Liver (tissue), 9 donors: ENCODE results near the gene CUX1. TPM values are rescaled to one million over a fixed set of nuclear protein-coding genes. Genes with fewer than 3 reads are reported as not detected.
A peak's percentile ranks its signal among the peaks of the same experiment; 100 is the strongest.

Source experiments
- DNase-seq: peaks from one replicate; pipeline ENCODE4 v3.0.0-alpha.2; 2017; ENCODE audit warnings: low spot score
- H3K27ac ChIP-seq, 2 donors: one replicate each; pipeline ENCODE4 v1.7.0; 2013; ENCODE audit warnings: inconsistent platforms in 2 of 2, low read length in 2 of 2, control low read depth in 1 of 2, low read depth in 1 of 2, mild to moderate bottlenecking in 1 of 2
- H3K27me3 ChIP-seq, 4 donors: one replicate each; pipeline versions ENCODE4 v1.6.1 to v1.7.0; 2013; ENCODE audit warnings: low read length in 3 of 4, inconsistent platforms in 1 of 4, mild to moderate bottlenecking in 1 of 4, moderate library complexity in 1 of 4; ENCODE audit not compliant: control insufficient read depth in 4 of 4, insufficient read depth in 4 of 4
- H3K36me3 ChIP-seq, 4 donors: one replicate each; pipeline versions ENCODE4 v1.6.1 to v1.7.0; 2013; ENCODE audit warnings: low read length in 3 of 4, mild to moderate bottlenecking in 3 of 4, low read depth in 1 of 4, moderate library complexity in 1 of 4; ENCODE audit not compliant: control insufficient read depth in 4 of 4, insufficient read depth in 3 of 4
- H3K4me1 ChIP-seq, 4 donors: one replicate each; pipeline versions ENCODE4 v1.6.1 to v1.7.0; 2013; ENCODE audit warnings: low read length in 3 of 4, mild to moderate bottlenecking in 3 of 4, moderate library complexity in 1 of 4; ENCODE audit not compliant: control insufficient read depth in 4 of 4, insufficient read depth in 4 of 4
- H3K4me3 ChIP-seq, 3 donors: one replicate each; pipeline versions ENCODE4 v1.6.1 to v1.7.0; 2013; ENCODE audit warnings: low read length in 3 of 3, control low read depth in 1 of 3, low read depth in 1 of 3, mild to moderate bottlenecking in 1 of 3
- H3K9ac ChIP-seq, 2 donors: one replicate each; pipeline ENCODE4 v1.7.0; 2013; ENCODE audit warnings: low read length in 2 of 2, mild to moderate bottlenecking in 2 of 2, moderate library complexity in 2 of 2, control low read depth in 1 of 2, low read depth in 1 of 2
- H3K9me3 ChIP-seq, 4 donors: one replicate each; pipeline versions ENCODE4 v1.6.1 to v1.7.0; 2013; ENCODE audit warnings: low read length in 3 of 4; ENCODE audit not compliant: control insufficient read depth in 4 of 4
- EGR1 ChIP-seq, 2 donors: IDR thresholded peaks; 2 replicates each; pipeline ENCODE4 v1.6.1; 2016 to 2018; ENCODE audit warnings: antibody characterized with exemption in 2 of 2, low read depth in 2 of 2
- FOXA1 ChIP-seq: IDR thresholded peaks from 2 replicates; pipeline ENCODE4 v1.6.1; 2016; ENCODE audit warnings: antibody characterized with exemption
- GABPA ChIP-seq, 2 donors: IDR thresholded peaks in 1 of 2; conservative IDR thresholded peaks in 1 of 2; 2 replicates each; pipeline ENCODE4 v1.6.1; 2016; ENCODE audit warnings: antibody characterized with exemption in 2 of 2, mild to moderate bottlenecking in 1 of 2, moderate library complexity in 1 of 2
- HNF4A ChIP-seq, 2 donors: conservative IDR thresholded peaks; 2 replicates each; pipeline ENCODE4 v1.6.1; 2016; ENCODE audit warnings: antibody characterized with exemption in 2 of 2, mild to moderate bottlenecking in 2 of 2
- HNF4G ChIP-seq: IDR thresholded peaks from 2 replicates; pipeline ENCODE4 v1.6.1; 2016; ENCODE audit warnings: antibody characterized with exemption
- JUND ChIP-seq, 2 donors: IDR thresholded peaks; 2 replicates each; pipeline ENCODE4 v1.6.1; 2016; ENCODE audit warnings: antibody characterized with exemption in 2 of 2
- RAD21 ChIP-seq, 2 donors: IDR thresholded peaks; 2 replicates each; pipeline ENCODE4 v1.6.1; 2016; ENCODE audit warnings: antibody characterized with exemption in 2 of 2, mild to moderate bottlenecking in 2 of 2
- RXRA ChIP-seq, 2 donors: IDR thresholded peaks; 2 replicates each; pipeline ENCODE4 v1.6.1; 2017 to 2018; ENCODE audit warnings: antibody characterized with exemption in 2 of 2, mild to moderate bottlenecking in 1 of 2
- SP1 ChIP-seq: IDR thresholded peaks from 2 replicates; pipeline ENCODE4 v1.6.1; 2018; ENCODE audit warnings: antibody characterized with exemption, mild to moderate bottlenecking
- TAF1 ChIP-seq: conservative IDR thresholded peaks from 2 replicates; pipeline ENCODE4 v1.6.1; 2016; ENCODE audit warnings: antibody characterized with exemption, mild to moderate bottlenecking
- YY1 ChIP-seq: IDR thresholded peaks from 2 replicates; pipeline ENCODE4 v1.6.1; 2016; ENCODE audit warnings: antibody characterized with exemption, mild to moderate bottlenecking
- WGBS: extraction: QIAGEN DNeasy Blood & Tissue Kit; methylation state at CpG from one replicate; pipeline ENCODE4 v1.1.7; 2013; 5-methylcytosine and 5-hydroxymethylcytosine counted together
- polyA plus RNA-seq, 2 donors: library from polyadenylated mRNA; stranded (reverse) in 1 of 2; unstranded in 1 of 2; fragments of 200-250 nt in 1 of 2; fragments of >200 nt in 1 of 2; fragmentation: Nextera tagmentation in 1 of 2; extraction: Ambion mirVana in 1 of 2; gene quantifications; one replicate each; pipeline versions ENCODE4 v1.2.1 to v1.2.3, GENCODE V29; 2013 to 2015
- total RNA-seq, 2 donors: library from RNA; depleted of rRNA; stranded (reverse); fragments of >200 nt; gene quantifications; one replicate each; pipeline ENCODE4 v1.2.3, GENCODE V29; 2014
- TF ChIP-seq, protein P1 (sequence below): fragments of 150-350 bp; IDR thresholded peaks from 2 replicates; pipeline ENCODE4 v1.5.1; 2017; ENCODE audit warnings: improper control_type of control experiment, low read depth, low read length; ENCODE audit not compliant: missing input control
- TF ChIP-seq, protein P2 (sequence below): IDR thresholded peaks from 2 replicates; pipeline ENCODE4 v1.6.1; 2016; ENCODE audit warnings: antibody characterized with exemption, mild to moderate bottlenecking
- TF ChIP-seq, protein P3 (sequence below): IDR thresholded peaks from 2 replicates; pipeline ENCODE4 v1.6.1; 2016; ENCODE audit warnings: antibody characterized with exemption
- TF ChIP-seq, protein P4 (sequence below): IDR thresholded peaks from 2 replicates; pipeline ENCODE4 v1.6.1; 2016; ENCODE audit warnings: antibody characterized with exemption
- TF ChIP-seq, protein P5 (sequence below): IDR thresholded peaks from 2 replicates; pipeline ENCODE4 v1.6.1; 2016; ENCODE audit warnings: antibody characterized with exemption
- donor health status: healthy.
- donor health status: healthy.
- donor health status: healthy.
- donor health status: healthy.
- donor health status: healthy.

The CUX1 gene
- total and polyA plus RNA-seq, 4 donors: 18.6 to 40.6 (median 21.4) TPM

DNA sequence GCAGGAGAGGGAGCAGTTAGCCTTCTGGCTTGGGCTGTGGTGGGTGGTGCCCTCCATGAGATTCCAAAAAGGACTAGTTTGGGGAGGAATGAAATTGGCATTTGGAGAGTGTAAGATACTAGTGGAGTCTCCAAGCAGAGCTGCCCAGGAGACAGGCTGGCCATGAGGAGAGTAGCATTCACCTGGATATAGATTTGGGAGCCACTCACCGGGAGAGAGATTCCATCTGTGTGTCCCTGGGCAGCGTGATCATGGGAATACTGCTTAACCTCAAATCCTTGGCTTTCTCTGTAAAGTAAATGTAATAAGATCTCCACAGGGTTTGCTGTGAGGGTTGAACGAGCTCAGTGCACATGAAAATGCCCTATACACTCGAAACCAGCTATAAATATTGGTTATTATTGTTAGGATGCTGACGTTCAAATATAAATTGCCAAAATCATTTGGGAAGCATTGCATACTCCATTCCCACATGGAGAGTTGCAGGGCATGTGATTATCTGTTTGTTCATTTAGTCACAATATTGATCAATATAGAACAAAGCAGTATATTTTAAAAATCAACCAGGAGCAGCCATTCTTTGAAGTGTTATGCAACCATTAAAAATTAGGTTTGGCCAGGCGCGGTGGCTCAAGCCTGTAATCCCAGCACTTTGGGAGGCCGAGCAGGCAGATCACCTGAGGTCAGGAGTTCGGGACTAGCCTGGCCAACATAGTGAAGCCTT is 143.7 kb downstream of the CUX1 start:
- WGBS: 56% methylated on average over 9 of the region's 9 CpGs

DNA sequence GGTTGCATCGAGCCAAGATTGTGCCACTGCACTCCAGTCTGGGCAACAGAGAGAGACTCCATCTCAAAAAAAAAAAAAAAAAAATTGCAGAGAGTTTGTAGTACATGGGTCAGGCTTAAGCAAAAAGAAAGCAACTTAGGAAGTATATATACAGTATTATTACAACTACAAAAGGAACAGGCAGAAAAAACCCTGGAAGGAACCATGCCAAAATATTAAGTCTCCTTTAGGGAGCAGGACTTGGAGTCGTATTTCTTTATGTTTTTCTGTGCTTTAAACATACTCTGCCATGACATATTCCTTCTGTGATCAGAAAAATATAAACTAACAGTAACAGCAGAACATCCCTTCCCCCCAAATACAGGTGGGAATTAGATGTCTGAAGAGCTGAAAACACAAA is 144.4 kb downstream of the CUX1 start:
- Histone ChIP-seq H3K36me3 (no peaks in the 10 kb centered on the region), H3K4me1 (peaks cover 0 to 2% (median 0%) of the 10 kb centered on the region in 4 donors), H3K4me3 (no peak overlapping the region), H3K9ac (no peak overlapping the region), H3K27ac (no peak overlapping the region), H3K27me3 (no peaks in the 10 kb centered on the region), H3K9me3 (no peaks in the 10 kb centered on the region)
- no peak for DNase-seq
- 71% methylated on average over 2 of the region's 2 CpGs for WGBS
- TF ChIP-seq, protein P1, sequence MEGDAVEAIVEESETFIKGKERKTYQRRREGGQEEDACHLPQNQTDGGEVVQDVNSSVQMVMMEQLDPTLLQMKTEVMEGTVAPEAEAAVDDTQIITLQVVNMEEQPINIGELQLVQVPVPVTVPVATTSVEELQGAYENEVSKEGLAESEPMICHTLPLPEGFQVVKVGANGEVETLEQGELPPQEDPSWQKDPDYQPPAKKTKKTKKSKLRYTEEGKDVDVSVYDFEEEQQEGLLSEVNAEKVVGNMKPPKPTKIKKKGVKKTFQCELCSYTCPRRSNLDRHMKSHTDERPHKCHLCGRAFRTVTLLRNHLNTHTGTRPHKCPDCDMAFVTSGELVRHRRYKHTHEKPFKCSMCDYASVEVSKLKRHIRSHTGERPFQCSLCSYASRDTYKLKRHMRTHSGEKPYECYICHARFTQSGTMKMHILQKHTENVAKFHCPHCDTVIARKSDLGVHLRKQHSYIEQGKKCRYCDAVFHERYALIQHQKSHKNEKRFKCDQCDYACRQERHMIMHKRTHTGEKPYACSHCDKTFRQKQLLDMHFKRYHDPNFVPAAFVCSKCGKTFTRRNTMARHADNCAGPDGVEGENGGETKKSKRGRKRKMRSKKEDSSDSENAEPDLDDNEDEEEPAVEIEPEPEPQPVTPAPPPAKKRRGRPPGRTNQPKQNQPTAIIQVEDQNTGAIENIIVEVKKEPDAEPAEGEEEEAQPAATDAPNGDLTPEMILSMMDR: no peak
- TF ChIP-seq, protein P2, sequence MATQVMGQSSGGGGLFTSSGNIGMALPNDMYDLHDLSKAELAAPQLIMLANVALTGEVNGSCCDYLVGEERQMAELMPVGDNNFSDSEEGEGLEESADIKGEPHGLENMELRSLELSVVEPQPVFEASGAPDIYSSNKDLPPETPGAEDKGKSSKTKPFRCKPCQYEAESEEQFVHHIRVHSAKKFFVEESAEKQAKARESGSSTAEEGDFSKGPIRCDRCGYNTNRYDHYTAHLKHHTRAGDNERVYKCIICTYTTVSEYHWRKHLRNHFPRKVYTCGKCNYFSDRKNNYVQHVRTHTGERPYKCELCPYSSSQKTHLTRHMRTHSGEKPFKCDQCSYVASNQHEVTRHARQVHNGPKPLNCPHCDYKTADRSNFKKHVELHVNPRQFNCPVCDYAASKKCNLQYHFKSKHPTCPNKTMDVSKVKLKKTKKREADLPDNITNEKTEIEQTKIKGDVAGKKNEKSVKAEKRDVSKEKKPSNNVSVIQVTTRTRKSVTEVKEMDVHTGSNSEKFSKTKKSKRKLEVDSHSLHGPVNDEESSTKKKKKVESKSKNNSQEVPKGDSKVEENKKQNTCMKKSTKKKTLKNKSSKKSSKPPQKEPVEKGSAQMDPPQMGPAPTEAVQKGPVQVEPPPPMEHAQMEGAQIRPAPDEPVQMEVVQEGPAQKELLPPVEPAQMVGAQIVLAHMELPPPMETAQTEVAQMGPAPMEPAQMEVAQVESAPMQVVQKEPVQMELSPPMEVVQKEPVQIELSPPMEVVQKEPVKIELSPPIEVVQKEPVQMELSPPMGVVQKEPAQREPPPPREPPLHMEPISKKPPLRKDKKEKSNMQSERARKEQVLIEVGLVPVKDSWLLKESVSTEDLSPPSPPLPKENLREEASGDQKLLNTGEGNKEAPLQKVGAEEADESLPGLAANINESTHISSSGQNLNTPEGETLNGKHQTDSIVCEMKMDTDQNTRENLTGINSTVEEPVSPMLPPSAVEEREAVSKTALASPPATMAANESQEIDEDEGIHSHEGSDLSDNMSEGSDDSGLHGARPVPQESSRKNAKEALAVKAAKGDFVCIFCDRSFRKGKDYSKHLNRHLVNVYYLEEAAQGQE: no peak
- TF ChIP-seq HNF4G (no peak), SP1 (no peak), HNF4A (conservative IDR thresholded peaks at IDR 0.05) (no peak), JUND (IDR thresholded peaks at IDR 0.05) (no peak), YY1 (no peak), GABPA (IDR thresholded peaks at IDR 0.05 in 1 of 2, conservative IDR thresholded peaks at IDR 0.05 in 1 of 2) (no peak)
- TF ChIP-seq, protein P3, sequence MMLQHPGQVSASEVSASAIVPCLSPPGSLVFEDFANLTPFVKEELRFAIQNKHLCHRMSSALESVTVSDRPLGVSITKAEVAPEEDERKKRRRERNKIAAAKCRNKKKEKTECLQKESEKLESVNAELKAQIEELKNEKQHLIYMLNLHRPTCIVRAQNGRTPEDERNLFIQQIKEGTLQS: no peak

More for the DNA sequence above, 143.7 kb downstream of the CUX1 start:
- Histone ChIP-seq H3K27ac (peak overlapping the region in 1 of 2 donors; percentile 2), H3K4me1 (peaks cover 0 to 2% (median 0%) of the 10 kb centered on the region in 4 donors), H3K9ac (no peak overlapping the region), H3K27me3 (no peaks in the 10 kb centered on the region), H3K9me3 (no peaks in the 10 kb centered on the region), H3K4me3 (no peak overlapping the region), H3K36me3 (no peaks in the 10 kb centered on the region)
- TF ChIP-seq RAD21 (IDR thresholded peaks at IDR 0.05): no peak
- no peak for TF ChIP-seq HNF4A (conservative IDR thresholded peaks at IDR 0.05)
- peak; percentile 10 to 35 for TF ChIP-seq RXRA (IDR thresholded peaks at IDR 0.05)
- peak; percentile 46 for TF ChIP-seq YY1
- no peak for DNase-seq

DNA sequence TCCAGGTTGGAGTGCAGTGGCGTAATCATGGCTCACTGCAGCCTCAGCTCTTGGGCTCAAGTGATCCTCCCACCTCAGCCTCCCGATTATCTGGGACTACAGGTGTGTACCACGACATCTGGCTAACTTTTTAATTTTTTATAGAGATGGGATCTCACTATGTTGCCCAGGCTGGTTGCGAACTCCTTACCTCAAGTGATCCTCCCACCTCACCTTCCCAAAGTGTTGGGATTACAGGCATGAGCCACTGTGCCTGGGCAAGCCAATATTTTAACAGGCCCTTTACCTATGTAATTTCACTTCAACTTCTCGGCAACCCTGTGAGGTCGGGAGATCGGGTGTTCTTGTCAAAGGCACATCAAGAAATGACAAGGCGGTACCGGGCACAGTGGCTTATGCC is 146.3 kb downstream of the CUX1 start:
- no peaks in the 10 kb centered on the region for H3K36me3 ChIP-seq
- no peak overlapping the region for H3K9ac ChIP-seq
- WGBS: 97% methylated on average over 9 of the region's 9 CpGs
- no peak overlapping the region for H3K4me3 ChIP-seq
- H3K27me3 ChIP-seq: no peaks in the 10 kb centered on the region
- H3K9me3 ChIP-seq: no peaks in the 10 kb centered on the region
- peaks cover 0 to 2% (median 0%) of the 10 kb centered on the region in 4 donors for H3K4me1 ChIP-seq
- DNase-seq: no peak
- H3K27ac ChIP-seq: no peak overlapping the region
- TF ChIP-seq, protein P4, sequence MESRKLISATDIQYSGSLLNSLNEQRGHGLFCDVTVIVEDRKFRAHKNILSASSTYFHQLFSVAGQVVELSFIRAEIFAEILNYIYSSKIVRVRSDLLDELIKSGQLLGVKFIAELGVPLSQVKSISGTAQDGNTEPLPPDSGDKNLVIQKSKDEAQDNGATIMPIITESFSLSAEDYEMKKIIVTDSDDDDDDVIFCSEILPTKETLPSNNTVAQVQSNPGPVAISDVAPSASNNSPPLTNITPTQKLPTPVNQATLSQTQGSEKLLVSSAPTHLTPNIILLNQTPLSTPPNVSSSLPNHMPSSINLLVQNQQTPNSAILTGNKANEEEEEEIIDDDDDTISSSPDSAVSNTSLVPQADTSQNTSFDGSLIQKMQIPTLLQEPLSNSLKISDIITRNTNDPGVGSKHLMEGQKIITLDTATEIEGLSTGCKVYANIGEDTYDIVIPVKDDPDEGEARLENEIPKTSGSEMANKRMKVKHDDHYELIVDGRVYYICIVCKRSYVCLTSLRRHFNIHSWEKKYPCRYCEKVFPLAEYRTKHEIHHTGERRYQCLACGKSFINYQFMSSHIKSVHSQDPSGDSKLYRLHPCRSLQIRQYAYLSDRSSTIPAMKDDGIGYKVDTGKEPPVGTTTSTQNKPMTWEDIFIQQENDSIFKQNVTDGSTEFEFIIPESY: no peak
- TF ChIP-seq HNF4G: no peak
- no peak for TF ChIP-seq SP1
- TF ChIP-seq, protein P3: no peak
- TF ChIP-seq TAF1: no peak
- TF ChIP-seq, protein P1: no peak
- no peak for TF ChIP-seq FOXA1
- no peak for TF ChIP-seq EGR1 (IDR thresholded peaks at IDR 0.05; ENCODE audit: low read depth in 2 of 2)
- TF ChIP-seq, protein P5, sequence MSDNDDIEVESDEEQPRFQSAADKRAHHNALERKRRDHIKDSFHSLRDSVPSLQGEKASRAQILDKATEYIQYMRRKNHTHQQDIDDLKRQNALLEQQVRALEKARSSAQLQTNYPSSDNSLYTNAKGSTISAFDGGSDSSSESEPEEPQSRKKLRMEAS: no peak
- TF ChIP-seq RXRA (IDR thresholded peaks at IDR 0.05): no peak
